ENCODE measurements around the gene MYLK2. TPM values are rescaled to one million over a fixed set of nuclear protein-coding genes. Genes with fewer than 3 reads are reported as not detected.

The MYLK2 gene
- total RNA-seq, 3 donors from 2014 or later (not counting 1 experiment from before 2014, with no cell fraction given), result 0.12 TPM; not detected in 2

DNA sequence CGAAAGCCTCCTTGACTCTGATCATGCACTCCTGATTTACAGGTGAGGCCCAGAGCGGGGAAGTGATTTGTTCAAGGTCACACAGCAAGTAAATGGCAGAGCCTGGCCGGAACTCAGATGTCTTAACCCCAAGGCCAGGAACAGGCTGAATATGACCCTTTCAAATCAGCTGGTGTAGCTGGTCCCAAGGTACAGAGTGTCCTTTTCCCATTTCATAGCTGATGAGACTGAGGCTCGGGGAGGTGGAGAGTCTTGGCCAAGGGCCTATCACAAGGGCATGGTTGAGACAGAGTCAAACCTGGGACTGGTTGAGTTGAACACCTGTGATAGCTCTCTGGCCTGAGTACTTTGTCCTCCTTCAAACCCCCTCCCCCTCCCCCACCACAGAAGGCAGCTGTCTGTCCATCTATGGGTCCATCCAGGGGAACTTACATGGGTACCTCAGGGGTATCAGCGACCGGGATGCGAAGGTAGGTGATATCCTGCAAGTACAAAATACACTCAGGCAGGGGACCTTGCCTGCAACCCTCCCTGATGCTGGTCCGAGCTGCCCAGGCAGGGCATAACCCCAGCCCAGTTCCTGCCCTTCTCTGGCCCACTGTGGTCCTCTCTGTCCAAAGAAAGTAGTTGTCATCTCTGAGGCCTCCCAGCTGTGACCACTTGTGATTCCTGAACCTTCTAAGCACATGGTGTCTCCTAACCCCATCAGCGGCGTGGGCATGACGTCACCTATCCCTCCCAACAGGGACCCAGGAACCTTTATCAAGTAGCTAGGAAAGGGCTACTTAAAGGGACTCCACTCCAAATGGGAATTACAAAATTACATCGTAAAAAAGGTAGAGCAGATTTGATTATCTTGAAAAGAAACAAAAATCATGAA is 45.6 kb downstream of the MYLK2 start:
- Histone ChIP-seq H3K36me3 (ENCODE audit: control insufficient read depth, insufficient read depth, low read length) (no peaks in the 10 kb centered on the region), H3K4me3 (ENCODE audit: low read length) (no peak overlapping the region), H3K4me1 (ENCODE audit: control insufficient read depth, insufficient read depth, low read length) (peaks cover 26% of the 10 kb centered on the region), H3K27ac (ENCODE audit: low read length) (no peak overlapping the region), H3K27me3 (ENCODE audit: control insufficient read depth, insufficient read depth, low read length) (peaks cover 21% of the 10 kb centered on the region), H3K9me3 (ENCODE audit: control insufficient read depth, insufficient read depth, low read length) (no peaks in the 10 kb centered on the region)
- TF ChIP-seq, protein P1, sequence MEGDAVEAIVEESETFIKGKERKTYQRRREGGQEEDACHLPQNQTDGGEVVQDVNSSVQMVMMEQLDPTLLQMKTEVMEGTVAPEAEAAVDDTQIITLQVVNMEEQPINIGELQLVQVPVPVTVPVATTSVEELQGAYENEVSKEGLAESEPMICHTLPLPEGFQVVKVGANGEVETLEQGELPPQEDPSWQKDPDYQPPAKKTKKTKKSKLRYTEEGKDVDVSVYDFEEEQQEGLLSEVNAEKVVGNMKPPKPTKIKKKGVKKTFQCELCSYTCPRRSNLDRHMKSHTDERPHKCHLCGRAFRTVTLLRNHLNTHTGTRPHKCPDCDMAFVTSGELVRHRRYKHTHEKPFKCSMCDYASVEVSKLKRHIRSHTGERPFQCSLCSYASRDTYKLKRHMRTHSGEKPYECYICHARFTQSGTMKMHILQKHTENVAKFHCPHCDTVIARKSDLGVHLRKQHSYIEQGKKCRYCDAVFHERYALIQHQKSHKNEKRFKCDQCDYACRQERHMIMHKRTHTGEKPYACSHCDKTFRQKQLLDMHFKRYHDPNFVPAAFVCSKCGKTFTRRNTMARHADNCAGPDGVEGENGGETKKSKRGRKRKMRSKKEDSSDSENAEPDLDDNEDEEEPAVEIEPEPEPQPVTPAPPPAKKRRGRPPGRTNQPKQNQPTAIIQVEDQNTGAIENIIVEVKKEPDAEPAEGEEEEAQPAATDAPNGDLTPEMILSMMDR (IDR thresholded peaks at IDR 0.05), result no peak
- H3K9me3 Mint-ChIP-seq, result no peaks in the 10 kb centered on the region
- H3K4me3 Mint-ChIP-seq, result no peak overlapping the region
- peaks cover 3 to 19% of the 10 kb centered on the region in 2 donors for H3K4me1 Mint-ChIP-seq
- H3K27ac Mint-ChIP-seq, result no peak overlapping the region
- peaks cover 13 to 18% of the 10 kb centered on the region in 2 donors for H3K27me3 Mint-ChIP-seq (ENCODE audit: low read depth in 2 of 2)
- ATAC-seq (no peak), DNase-seq (no peak)
- intact Hi-C loops (cut with micrococcal nuclease), result no loop called here
- WGBS (ENCODE audit: insufficient coverage), result 94% methylated on average over 11 of the region's 12 CpGs
- no peaks in the 10 kb centered on the region for H3K36me3 Mint-ChIP-seq

DNA sequence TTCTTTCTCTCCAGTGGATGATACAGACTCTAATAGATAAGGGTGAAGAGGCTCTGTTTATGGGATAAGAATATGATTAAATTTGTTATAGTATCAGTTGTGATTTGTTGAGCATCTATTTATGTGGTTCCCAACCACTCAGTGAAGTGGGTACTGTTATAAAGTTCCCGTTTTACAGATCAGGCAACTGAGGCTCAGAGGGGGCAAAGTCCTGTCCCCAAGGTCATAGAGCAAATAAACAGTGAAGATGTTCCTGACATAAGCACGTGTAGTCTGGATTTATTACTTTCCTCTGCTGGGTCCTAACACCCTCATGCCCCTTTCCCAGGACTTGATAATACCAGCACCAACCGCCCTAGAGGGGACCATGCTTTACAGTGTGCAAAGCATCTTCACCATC is 47.1 kb downstream of the MYLK2 start:
- WGBS (ENCODE audit: insufficient coverage), result 89% methylated on average over 3 of the region's 3 CpGs
- TF ChIP-seq, protein P1 (IDR thresholded peaks at IDR 0.05), result no peak
- Histone ChIP-seq H3K9me3 (ENCODE audit: control insufficient read depth, insufficient read depth, low read length) (no peaks in the 10 kb centered on the region), H3K36me3 (ENCODE audit: control insufficient read depth, insufficient read depth, low read length) (no peaks in the 10 kb centered on the region), H3K4me1 (ENCODE audit: control insufficient read depth, insufficient read depth, low read length) (peaks cover 25% of the 10 kb centered on the region), H3K4me3 (ENCODE audit: low read length) (no peak overlapping the region), H3K27me3 (ENCODE audit: control insufficient read depth, insufficient read depth, low read length) (peaks cover 21% of the 10 kb centered on the region), H3K27ac (ENCODE audit: low read length) (no peak overlapping the region)
- H3K4me1 Mint-ChIP-seq, result peaks cover 13 to 22% of the 10 kb centered on the region in 2 donors
- no peak overlapping the region for H3K27ac Mint-ChIP-seq
- DNase-seq (no peak), ATAC-seq (no peak)
- intact Hi-C loops (cut with micrococcal nuclease), result no loop called here
- H3K9me3 Mint-ChIP-seq, result no peaks in the 10 kb centered on the region
- peaks cover 23 to 25% of the 10 kb centered on the region in 2 donors for H3K27me3 Mint-ChIP-seq (ENCODE audit: low read depth in 2 of 2)
- no peak overlapping the region for H3K4me3 Mint-ChIP-seq
- H3K36me3 Mint-ChIP-seq, result no peaks in the 10 kb centered on the region

DNA sequence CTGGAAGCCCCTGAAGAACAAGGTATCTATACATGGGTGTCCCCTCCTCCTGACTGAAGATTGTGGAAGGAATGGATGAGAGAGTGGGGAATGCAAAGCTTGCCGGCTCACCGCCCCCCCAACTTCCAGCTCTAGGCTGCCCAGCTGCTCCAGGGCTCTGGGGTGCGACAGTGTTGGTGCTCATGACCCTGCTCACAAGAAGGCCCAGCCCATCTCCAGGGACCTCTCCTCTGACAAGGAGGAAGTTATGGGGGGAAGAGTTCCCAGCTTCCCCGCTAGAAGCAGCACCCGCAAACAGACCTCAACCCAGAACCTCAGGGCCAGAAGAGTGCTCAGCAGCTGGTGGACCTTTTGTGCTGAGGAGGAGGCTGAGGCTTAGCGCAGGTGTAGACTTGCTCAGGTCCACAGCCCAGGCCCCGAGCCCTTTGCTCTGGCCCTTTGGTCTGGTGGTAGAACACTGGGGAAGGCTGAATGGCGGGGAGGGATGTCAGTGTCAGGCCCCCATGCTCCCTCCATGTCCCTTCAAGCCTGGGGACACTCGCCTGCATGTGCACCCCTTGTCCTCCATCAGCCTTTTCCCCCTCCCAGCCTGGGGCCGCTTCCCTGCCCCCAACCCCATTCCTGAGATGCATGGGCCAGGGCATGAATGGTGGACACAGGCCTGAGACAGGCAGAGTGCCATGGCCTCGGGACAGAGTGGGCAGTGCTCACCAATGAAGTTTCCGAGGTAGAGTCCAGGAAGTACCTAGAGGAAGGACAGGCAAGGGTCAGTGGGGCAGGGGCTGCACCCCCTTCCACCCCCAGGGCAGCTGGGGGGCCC is 49.9 kb downstream of the MYLK2 start:
- Histone ChIP-seq H3K27me3 (ENCODE audit: control insufficient read depth, insufficient read depth, low read length) (peaks cover 21% of the 10 kb centered on the region), H3K36me3 (ENCODE audit: control insufficient read depth, insufficient read depth, low read length) (no peaks in the 10 kb centered on the region), H3K27ac (ENCODE audit: low read length) (no peak overlapping the region), H3K4me1 (ENCODE audit: control insufficient read depth, insufficient read depth, low read length) (peaks cover 20% of the 10 kb centered on the region), H3K9me3 (ENCODE audit: control insufficient read depth, insufficient read depth, low read length) (no peaks in the 10 kb centered on the region), H3K4me3 (ENCODE audit: low read length) (no peak overlapping the region)
- H3K36me3 Mint-ChIP-seq, result no peaks in the 10 kb centered on the region
- H3K4me3 Mint-ChIP-seq, result peak overlapping the region; percentile 53
- DNase-seq, result no peak
- intact Hi-C loops (cut with micrococcal nuclease), result no loop called here
- H3K27me3 Mint-ChIP-seq (ENCODE audit: low read depth in 2 of 2), result peaks cover 43 to 45% of the 10 kb centered on the region in 2 donors
- H3K27ac Mint-ChIP-seq, result peak overlapping the region in 1 of 2 donors; percentile 76
- no peak for ATAC-seq
- 65% methylated on average over 11 of the region's 12 CpGs for WGBS (ENCODE audit: insufficient coverage)
- H3K4me1 Mint-ChIP-seq, result peaks cover 13 to 18% of the 10 kb centered on the region in 2 donors
- TF ChIP-seq, protein P1 (IDR thresholded peaks at IDR 0.05), result no peak
- H3K9me3 Mint-ChIP-seq, result no peaks in the 10 kb centered on the region

Measured in natural killer cell (primary cell).